Stimulated activated CD8-positive, alpha-beta memory T cell treated with anti-CD3 and anti-CD28 coated beads, Interleukin-2, amount 100 ng/mL, for 1 hour (primary cell): Measurements from ENCODE around the gene GSTCD.
"Not testable (repeated sequence)": the region's sequence is repeated elsewhere in the genome, so short reads cannot be mapped to it uniquely, and the experiment has no call there.

ENCODE experiments used
- DNase-seq, 2 donors: peaks; one replicate each; pipeline ENCODE4 v3.0.0-alpha.2; 2020; ENCODE audit warnings: low read depth in 2 of 2

Gene GSTCD

GRCh38 chr4:105807496-105807895 lies 98.9 kb downstream of the GSTCD start:
- no peak for DNase-seq

- no peak for DNase-seq
Measured at GRCh38 chr4:105808030-105808749, 99.6 kb downstream of the GSTCD start.

GRCh38 chr4:105808750-105809041 lies 100.1 kb downstream of the GSTCD start:
- DNase-seq = no peak

GRCh38 chr4:105815701-105816100 lies 107.1 kb downstream of the GSTCD start:
- DNase-seq = no peak

- DNase-seq = no peak
Measured at GRCh38 chr4:105822061-105822460, 113.5 kb downstream of the GSTCD start.

- no peak for DNase-seq
Measured at GRCh38 chr4:105828074-105828473, 119.5 kb downstream of the GSTCD start.

GRCh38 chr4:105831189-105831588 lies 122.6 kb downstream of the GSTCD start:
- no peak for DNase-seq

GRCh38 chr4:105835177-105835576 lies 126.6 kb downstream of the GSTCD start:
- no peak for DNase-seq

GRCh38 chr4:105836537-105836936 lies 128.0 kb downstream of the GSTCD start:
- no peak for DNase-seq

- no peak for DNase-seq
Measured at GRCh38 chr4:105837037-105837436, 128.5 kb downstream of the GSTCD start.

- no peak for DNase-seq
Measured at GRCh38 chr4:105838082-105838481, 129.5 kb downstream of the GSTCD start.

GRCh38 chr4:105840426-105841174 lies 132.0 kb downstream of the GSTCD start:
- no peak for DNase-seq

GRCh38 chr4:105843941-105844340 lies 135.4 kb downstream of the GSTCD start:
- no peak for DNase-seq

GRCh38 chr4:105845559-105845958 lies 137.0 kb downstream of the GSTCD start:
- no peak for DNase-seq

- DNase-seq = not testable (repeated sequence)
Measured at GRCh38 chr4:105848359-105848758, 139.8 kb downstream of the GSTCD start.

- DNase-seq = no peak
Measured at GRCh38 chr4:105851196-105851595, 142.6 kb downstream of the GSTCD start.

- DNase-seq = not testable (repeated sequence)
Measured at GRCh38 chr4:105852230-105852629, 143.6 kb downstream of the GSTCD start.

GRCh38 chr4:105858466-105859040 lies 150.0 kb downstream of the GSTCD start:
- no peak for DNase-seq

- no peak for DNase-seq
Measured at GRCh38 chr4:105859233-105859632, 150.6 kb downstream of the GSTCD start.

- DNase-seq = no peak
Measured at GRCh38 chr4:105870963-105871362, 162.4 kb downstream of the GSTCD start.

GRCh38 chr4:105871997-105872396 lies 163.4 kb downstream of the GSTCD start:
- no peak for DNase-seq

- DNase-seq = no peak
Measured at GRCh38 chr4:105875233-105875632, 166.6 kb downstream of the GSTCD start.

- DNase-seq = no peak
Measured at GRCh38 chr4:105878668-105879067, 170.1 kb downstream of the GSTCD start.
